Testis (tissue), 3 donors: Measurements from ENCODE around the gene PRAME. TPM values are rescaled to one million over a fixed set of nuclear protein-coding genes. Genes with fewer than 3 reads are reported as not detected.

Experiments used
- DNase-seq: peaks from one replicate; pipeline ENCODE4 v3.0.0-alpha.2; 2019
- H3K27ac ChIP-seq, 2 donors: fragments of 200-600 bp; sonication (generic); one replicate each; pipeline ENCODE4 v1.5.1; 2019
- H3K27me3 ChIP-seq: fragments of 200-600 bp; sonication (generic); one replicate; pipeline ENCODE4 v1.5.1; 2019
- H3K36me3 ChIP-seq: fragments of 200-600 bp; sonication (generic); one replicate; pipeline ENCODE4 v1.5.1; 2017; ENCODE audit warnings: low read depth; ENCODE audit errors: missing control alignments
- H3K4me1 ChIP-seq: fragments of 200-600 bp; sonication (generic); one replicate; pipeline ENCODE4 v1.5.1; 2019
- H3K4me3 ChIP-seq, 2 donors: fragments of 200-600 bp; sonication (generic); one replicate each; pipeline ENCODE4 v1.5.1; 2017 to 2019
- H3K9me3 ChIP-seq: fragments of 200-600 bp; sonication (generic); one replicate; pipeline ENCODE4 v1.5.1; 2017
- POLR2A ChIP-seq: fragments of 450-650 bp; IDR thresholded peaks from one replicate; pipeline ENCODE4 v1.6.1; 2017; ENCODE audit warnings: antibody characterized with exemption, mild to moderate bottlenecking, moderate library complexity
- WGBS, 2 donors: methylation state at CpG; one replicate each; pipeline ENCODE4 v1.1.5; 2018; 5-methylcytosine and 5-hydroxymethylcytosine counted together
- intact Hi-C: fragments of 100-400 bp; cut with DNase I; formaldehyde crosslinking; loops from one replicate; pipeline ENCODE4 v1.15.1; 2023; ENCODE audit warnings: low total_unique reads
- polyA plus RNA-seq: library from polyadenylated mRNA; stranded (reverse); fragments of 350-450 nt; fragmentation: Illumina TruSeq; extraction: RNeasy Lipid Tissue Mini Kit (QIAGEN cat#74804); gene quantifications from one replicate; pipeline ENCODE4 v1.2.3, GENCODE V29; 2014; ENCODE audit warnings: low read depth, low replicate concordance; ENCODE audit not compliant: insufficient read depth
- total RNA-seq, 2 donors: library from RNA; depleted of rRNA; stranded (reverse); fragments of >200 nt; gene quantifications; one replicate each; pipeline ENCODE4 v1.2.3, GENCODE V29; 2016
- TF ChIP-seq, protein P1 (sequence below), 3 experiments: fragments of 450-650 bp in 2 of 3; fragments of 200-600 bp in 1 of 3; sonication (generic) in 1 of 3; IDR thresholded peaks; one replicate each; pipeline ENCODE4 v1.5.1; 2016 to 2019; ENCODE audit warnings: antibody characterized with exemption in 3 of 3, mild to moderate bottlenecking in 2 of 3, moderate library complexity in 1 of 3

PRAME gene
- total and polyA plus RNA-seq, 3 donors from 2014 or later: 137 to 233 (median 197) TPM

DNA sequence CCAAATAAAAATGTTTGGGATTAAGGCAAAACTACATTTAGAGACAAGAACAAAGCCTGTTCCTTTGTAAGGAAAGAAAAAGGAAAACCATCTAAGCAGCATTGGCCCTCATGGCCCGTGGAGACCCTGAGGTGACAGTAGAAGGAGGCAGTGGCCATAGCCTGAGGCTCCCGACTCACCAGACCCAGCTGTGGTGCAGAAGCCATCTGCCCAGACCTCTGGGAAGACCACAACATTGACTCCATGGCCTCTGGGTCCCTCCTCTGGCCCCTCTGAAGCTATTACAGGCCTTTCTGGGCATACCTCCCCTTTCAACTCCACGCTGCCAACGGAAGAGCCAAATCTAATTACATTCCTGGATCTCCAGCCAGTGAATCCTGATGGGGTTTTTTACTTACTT, 6.4 kb downstream of the PRAME start:
- 75 to 83% methylated on average over 4 of the region's 4 CpGs for WGBS, 2 donors
- H3K36me3 ChIP-seq: no peaks in the 10 kb centered on the region
- H3K27me3 ChIP-seq: no peaks in the 10 kb centered on the region
- H3K4me1 ChIP-seq: no peaks in the 10 kb centered on the region
- no peak for DNase-seq
- no peak for TF ChIP-seq POLR2A
- TF ChIP-seq, protein P1, sequence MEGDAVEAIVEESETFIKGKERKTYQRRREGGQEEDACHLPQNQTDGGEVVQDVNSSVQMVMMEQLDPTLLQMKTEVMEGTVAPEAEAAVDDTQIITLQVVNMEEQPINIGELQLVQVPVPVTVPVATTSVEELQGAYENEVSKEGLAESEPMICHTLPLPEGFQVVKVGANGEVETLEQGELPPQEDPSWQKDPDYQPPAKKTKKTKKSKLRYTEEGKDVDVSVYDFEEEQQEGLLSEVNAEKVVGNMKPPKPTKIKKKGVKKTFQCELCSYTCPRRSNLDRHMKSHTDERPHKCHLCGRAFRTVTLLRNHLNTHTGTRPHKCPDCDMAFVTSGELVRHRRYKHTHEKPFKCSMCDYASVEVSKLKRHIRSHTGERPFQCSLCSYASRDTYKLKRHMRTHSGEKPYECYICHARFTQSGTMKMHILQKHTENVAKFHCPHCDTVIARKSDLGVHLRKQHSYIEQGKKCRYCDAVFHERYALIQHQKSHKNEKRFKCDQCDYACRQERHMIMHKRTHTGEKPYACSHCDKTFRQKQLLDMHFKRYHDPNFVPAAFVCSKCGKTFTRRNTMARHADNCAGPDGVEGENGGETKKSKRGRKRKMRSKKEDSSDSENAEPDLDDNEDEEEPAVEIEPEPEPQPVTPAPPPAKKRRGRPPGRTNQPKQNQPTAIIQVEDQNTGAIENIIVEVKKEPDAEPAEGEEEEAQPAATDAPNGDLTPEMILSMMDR (IDR thresholded peaks at IDR 0.05): no peak
- H3K9me3 ChIP-seq: no peaks in the 10 kb centered on the region
- intact Hi-C loops: no loop called here
- H3K4me3 ChIP-seq: no peak overlapping the region
- no peak overlapping the region for H3K27ac ChIP-seq

DNA sequence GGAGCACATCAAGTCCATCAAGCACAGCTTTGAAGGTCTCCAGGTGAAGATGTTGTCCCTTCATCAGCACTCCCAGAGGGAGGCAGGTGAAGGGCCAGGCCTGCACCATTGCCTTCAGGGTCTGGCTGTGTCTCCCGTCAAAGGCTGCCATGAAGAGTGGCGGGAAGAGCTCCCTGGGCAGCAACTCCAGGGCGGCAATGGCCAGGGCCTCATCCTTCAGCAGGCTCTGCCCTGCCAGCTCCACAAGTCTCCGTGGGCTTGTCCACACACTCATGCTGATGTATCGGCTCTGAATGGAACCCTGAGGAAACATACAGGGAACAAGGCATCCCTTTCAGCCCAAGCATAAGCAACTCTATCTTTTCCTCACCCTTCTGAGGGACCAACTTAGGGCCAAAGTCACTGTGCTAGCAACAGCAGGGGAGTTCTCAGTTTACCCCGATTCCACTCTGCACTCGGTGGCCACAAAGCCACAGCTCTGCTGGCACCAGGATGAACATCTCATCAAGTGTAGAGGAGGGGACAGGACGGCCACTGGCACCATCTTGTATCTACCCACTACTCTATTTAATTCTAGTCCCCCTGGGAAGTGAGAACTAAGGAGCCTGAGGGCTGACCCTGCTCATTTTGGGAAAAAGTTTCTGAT, 8.2 kb downstream of the PRAME start:
- no peaks in the 10 kb centered on the region for H3K9me3 ChIP-seq
- no peak overlapping the region for H3K27ac ChIP-seq
- no peak overlapping the region for H3K4me3 ChIP-seq
- intact Hi-C loops: no loop called here
- WGBS, 2 donors: 94 to 98% methylated on average over 6 to 8 of the region's 8 CpGs
- no peaks in the 10 kb centered on the region for H3K27me3 ChIP-seq
- TF ChIP-seq, protein P1 (IDR thresholded peaks at IDR 0.05): no peak
- TF ChIP-seq POLR2A: no peak
- H3K36me3 ChIP-seq: no peaks in the 10 kb centered on the region
- DNase-seq: no peak
- H3K4me1 ChIP-seq: no peaks in the 10 kb centered on the region

DNA sequence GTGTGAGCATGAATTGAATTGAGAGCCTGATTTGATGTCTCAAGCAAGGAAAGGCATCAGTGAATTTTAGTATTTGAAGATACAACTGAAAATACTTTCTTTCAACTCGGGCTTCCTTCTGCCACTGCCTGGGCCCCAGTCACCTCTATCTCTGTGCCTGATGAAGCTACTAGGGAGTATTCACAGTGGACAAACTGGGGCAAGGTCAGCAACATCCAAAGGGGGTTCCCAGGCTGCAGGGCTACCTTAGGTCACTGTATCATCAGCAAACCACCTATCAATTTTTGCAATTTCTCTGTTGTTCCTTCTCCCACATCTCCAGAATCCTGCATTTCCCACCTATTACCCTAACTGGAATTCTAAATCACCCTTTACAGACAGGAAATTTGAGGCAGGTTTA, 10.2 kb downstream of the PRAME start:
- intact Hi-C loops: no loop called here
- no peaks in the 10 kb centered on the region for H3K4me1 ChIP-seq
- H3K27me3 ChIP-seq: no peaks in the 10 kb centered on the region
- 65 to 73% methylated on average over 1 of the region's 1 CpG for WGBS, 2 donors
- no peak for TF ChIP-seq POLR2A
- TF ChIP-seq, protein P1 (IDR thresholded peaks at IDR 0.05): no peak
- H3K36me3 ChIP-seq: no peaks in the 10 kb centered on the region
- no peak overlapping the region for H3K4me3 ChIP-seq
- no peak for DNase-seq
- H3K9me3 ChIP-seq: no peaks in the 10 kb centered on the region
- no peak overlapping the region for H3K27ac ChIP-seq

DNA sequence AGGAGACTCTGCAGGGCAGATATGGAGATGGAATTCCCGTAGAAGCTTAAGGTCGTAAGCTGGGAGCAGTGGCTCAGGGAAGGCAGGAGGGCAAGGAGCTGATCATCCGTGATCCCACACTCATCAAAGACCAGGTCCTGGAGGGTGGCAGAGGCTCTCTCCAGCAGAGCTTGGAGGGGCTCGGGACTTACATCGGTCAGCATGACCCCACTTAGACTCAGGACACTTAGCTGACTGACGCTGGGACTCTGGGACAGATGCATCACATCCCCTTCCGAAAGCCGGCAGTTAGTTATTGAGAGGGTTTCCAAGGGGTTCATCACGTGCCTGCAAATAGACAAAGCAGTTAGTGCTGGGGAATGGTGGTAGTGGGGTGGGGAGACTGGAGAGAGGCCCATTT, 10.7 kb downstream of the PRAME start:
- Histone ChIP-seq H3K27ac (no peak overlapping the region), H3K9me3 (no peaks in the 10 kb centered on the region), H3K4me1 (no peaks in the 10 kb centered on the region), H3K4me3 (no peak overlapping the region), H3K36me3 (no peaks in the 10 kb centered on the region), H3K27me3 (no peaks in the 10 kb centered on the region)
- no peak for DNase-seq
- WGBS, 2 donors: 76 to 77% methylated on average over 9 of the region's 9 CpGs
- no peak for TF ChIP-seq POLR2A
- TF ChIP-seq, protein P1 (IDR thresholded peaks at IDR 0.05): no peak
- intact Hi-C loops: no loop called here

DNA sequence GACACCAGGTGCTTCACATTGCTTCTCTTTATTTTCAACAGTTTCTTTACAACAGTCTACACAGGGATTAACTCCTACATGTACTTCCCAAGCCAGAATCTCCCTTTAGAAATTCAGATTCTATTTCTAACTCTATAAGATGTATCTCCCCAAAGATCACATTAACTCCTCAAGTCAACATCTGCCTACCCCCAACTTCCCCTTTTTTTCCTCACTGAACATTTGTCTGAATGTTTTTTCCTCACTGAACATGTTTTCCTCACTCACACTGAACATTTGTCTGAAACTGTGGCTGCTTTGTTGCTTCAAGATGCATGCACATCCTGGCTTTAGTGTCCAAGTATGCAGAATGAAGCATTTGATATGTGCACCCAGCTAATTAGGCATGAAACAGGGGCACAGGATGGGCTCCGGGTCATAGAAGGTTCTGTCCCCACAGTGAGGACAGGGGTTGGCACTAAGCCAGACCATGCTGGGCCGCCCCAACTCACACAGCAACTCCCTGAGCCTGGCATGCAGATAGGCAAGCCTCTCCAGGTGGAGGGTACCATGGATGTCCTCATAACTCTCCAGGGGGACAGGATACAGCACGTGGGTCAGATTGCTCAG, 11.3 kb downstream of the PRAME start:
- no peak overlapping the region for H3K4me3 ChIP-seq
- no peaks in the 10 kb centered on the region for H3K4me1 ChIP-seq
- H3K27me3 ChIP-seq: no peaks in the 10 kb centered on the region
- 59 to 63% methylated on average over 2 to 3 of the region's 3 CpGs for WGBS, 2 donors
- H3K36me3 ChIP-seq: no peaks in the 10 kb centered on the region
- H3K27ac ChIP-seq: no peak overlapping the region
- no peak for DNase-seq
- no peaks in the 10 kb centered on the region for H3K9me3 ChIP-seq
- TF ChIP-seq, protein P1 (IDR thresholded peaks at IDR 0.05): no peak
- no peak for TF ChIP-seq POLR2A
- intact Hi-C loops: no loop called here
